Gastrocnemius medialis (tissue), 4 donors: ENCODE data around the gene GARS1.

Experiments
- CTCF ChIP-seq, 5 experiments: fragments of 450-650 bp in 3 of 5; fragments of 200-600 bp in 2 of 5; sonication (generic) in 2 of 5; IDR thresholded peaks in 4 of 5; conservative IDR thresholded peaks in 1 of 5; 1 replicate in 4 of 5; 2 replicates in 1 of 5; pipeline ENCODE4 v1.5.1; 2016 to 2019; ENCODE audit warnings: antibody characterized with exemption in 5 of 5, mild to moderate bottlenecking in 3 of 5, moderate library complexity in 3 of 5
- POLR2A ChIP-seq, 2 donors: fragments of 450-650 bp; IDR thresholded peaks; one replicate each; pipeline ENCODE4 v1.6.1; 2017; ENCODE audit warnings: antibody characterized with exemption in 2 of 2, mild to moderate bottlenecking in 2 of 2, moderate library complexity in 2 of 2

DNA sequence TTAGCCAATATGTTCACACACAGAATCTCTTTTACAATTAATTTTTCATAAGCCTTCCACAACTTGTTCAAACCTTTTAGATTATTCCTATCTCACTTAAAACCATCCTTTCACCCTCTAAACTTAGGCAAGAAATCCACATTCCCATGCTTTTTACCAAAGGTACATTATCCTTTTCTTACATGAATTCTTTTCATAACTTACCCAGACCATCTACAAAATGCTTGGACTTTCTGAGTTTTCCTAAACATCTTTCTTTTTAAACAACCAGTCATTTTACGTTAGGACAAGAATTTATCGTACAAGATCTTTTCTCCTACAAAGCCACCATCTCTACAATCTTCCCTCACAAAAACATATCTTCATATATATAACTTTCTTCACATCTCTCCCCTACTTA, 18.8 kb upstream of the GARS1 start:
- no peak for TF ChIP-seq CTCF (IDR thresholded peaks at IDR 0.05 in 4 of 5, conservative IDR thresholded peaks at IDR 0.05 in 1 of 5)
- no peak for TF ChIP-seq POLR2A (IDR thresholded peaks at IDR 0.05)
